Stimulated activated CD8-positive, alpha-beta memory T cell treated with anti-CD3 and anti-CD28 coated beads, Interleukin-7, amount 100 ng/mL, for 1 hour (primary cell): ENCODE data around the gene FBLIM1.

Experiments used
- DNase-seq, 2 donors: peaks; one replicate each; pipeline ENCODE4 v3.0.0-alpha.2; 2020; ENCODE audit warnings: low read depth in 2 of 2

FBLIM1 gene, protein sequence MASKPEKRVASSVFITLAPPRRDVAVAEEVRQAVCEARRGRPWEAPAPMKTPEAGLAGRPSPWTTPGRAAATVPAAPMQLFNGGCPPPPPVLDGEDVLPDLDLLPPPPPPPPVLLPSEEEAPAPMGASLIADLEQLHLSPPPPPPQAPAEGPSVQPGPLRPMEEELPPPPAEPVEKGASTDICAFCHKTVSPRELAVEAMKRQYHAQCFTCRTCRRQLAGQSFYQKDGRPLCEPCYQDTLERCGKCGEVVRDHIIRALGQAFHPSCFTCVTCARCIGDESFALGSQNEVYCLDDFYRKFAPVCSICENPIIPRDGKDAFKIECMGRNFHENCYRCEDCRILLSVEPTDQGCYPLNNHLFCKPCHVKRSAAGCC

DNA sequence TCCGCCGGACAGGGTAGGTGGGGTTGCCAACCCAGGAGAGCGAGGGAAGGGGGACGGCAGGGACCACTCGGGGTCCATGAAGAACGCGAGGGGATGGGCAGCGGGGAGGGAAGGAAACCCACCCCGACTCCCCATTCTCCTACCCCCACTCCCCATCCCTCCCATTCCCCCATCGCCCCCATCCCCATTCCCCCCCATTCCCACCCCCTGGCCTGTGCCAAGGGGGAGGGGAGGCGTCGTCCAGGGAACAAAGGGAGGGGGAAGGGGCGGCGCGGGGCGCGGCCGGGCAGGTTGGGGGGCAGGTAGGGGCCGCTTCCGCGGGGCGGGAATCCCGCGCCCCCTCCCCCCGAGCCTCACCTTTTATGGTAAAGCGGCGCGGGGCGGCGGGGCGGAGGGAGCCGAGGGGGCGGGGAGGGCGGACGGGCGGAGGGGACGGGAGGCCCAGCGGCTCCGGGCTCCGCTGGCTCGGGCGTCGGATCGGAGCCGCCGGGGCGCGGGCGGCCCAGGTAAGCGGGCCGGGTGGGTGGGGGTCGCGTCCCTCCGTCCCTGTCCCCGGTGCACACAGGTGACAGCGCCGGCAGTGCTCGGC, at the start of gene FBLIM1:
Gene FBLIM1 (plus strand): TSS at position 453 of the 589 bp plus-strand sequence. CDS start 6,189 bp downstream, outside the sequence.
- DNase-seq, result no peak

DNA sequence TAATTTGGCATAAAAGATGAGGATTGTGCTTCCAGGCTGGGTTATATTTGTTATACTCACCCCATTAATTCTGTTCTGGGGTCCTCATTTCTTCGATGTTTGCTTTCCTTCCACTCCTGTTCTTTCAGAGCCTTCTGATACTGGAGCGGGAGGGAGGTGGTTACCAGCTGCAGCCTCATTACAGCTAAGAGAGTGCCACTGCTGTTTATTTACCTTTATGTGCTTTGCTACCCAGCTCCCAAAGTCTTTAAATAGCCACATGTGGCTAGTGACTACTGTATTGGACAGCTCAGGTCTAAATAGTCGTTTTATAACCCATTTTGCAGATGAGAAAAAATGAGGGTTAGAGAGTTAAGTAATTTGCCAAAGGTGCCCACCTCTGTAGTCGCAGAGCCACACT, 49.4 kb upstream of the FBLIM1 start:
- DNase-seq, result no peak

DNA sequence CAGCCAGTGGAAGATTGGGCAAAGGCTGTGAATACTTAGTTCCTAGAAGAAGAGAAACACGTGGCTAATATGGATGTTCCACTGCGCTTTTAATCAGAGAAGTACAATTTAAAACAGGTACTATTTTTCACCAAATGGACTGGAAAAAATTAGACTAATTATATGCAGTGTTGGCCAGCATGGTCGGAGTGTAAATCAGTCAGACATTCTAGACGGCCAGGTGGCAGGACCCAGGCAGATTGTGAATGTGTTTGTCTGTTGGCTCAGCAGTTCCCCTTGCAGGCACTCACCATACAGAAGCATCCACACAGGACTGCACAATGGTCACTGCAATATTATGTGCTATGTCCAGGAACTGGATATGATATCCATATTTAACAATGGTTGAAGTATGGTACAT, 46.4 kb upstream of the FBLIM1 start:
- DNase-seq, result no peak

DNA sequence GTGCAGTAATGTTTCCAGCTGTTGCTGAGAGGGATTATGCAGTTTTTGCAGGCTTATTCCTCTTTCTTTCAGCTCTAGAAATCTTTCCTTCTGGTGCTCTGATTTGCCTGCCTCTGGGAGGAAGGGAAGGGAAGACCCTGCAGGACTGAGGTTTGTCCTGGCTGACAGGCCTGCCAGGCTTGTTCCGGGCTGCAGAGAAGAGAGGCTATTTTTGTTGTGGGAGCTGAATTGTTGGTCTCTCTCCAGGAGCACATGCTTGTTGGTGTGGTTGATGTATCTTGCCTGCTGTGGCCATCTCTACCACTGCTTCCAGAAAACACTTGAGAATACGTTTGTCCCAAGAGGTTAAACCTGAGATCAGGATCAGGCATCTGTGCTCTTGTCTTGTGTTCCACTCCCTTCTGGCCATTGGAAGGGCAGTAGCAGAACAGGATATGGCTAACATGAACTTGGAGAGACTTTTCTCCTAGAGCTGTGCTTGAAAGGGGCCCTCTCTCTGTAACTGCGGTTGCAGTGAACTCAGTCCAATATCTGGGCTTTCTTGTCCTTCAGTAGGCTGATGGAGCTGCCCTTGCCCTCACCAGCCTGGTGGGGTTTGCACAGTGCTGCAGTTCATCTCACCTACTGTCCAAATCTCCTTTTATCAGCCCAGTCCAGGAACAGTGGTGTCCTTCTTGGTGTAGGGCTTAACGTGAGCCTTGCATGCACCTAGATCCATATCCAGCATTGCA, 44.0 kb upstream of the FBLIM1 start:
- no peak for DNase-seq

DNA sequence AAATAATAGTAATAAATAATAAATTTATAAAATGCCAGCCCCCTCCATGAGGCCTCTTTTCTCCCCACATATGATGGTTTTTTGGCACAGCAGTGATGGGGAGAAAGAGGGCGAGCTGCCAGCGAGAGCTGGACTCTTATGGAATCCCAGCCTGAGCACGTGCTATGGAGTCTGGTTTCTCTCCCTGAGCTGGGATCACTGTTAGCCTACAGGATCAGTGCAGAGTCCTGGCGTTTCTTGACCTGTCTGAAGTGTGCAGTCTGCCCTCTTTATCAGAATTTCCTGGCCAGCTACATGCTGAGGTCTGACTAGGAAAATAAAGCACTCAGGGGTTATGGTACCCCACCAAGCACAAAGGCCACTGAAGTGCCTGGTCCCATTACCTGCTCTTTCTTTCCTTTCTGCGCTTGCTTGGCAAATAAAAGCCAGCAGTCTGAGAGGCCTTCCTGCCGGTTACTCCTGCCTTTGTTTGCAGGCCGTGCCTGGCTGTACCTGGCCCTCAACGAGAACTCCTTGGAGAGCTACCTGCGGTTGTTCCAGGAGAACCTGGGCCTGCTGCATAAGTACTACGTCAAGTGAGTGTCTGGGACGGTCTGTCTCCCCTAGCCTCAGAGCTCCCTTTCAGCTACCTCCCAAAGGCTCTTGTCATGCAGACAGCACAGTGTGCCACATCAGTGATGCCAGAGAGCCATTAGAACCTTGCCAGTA, 41.0 kb upstream of the FBLIM1 start:
- DNase-seq, result no peak

DNA sequence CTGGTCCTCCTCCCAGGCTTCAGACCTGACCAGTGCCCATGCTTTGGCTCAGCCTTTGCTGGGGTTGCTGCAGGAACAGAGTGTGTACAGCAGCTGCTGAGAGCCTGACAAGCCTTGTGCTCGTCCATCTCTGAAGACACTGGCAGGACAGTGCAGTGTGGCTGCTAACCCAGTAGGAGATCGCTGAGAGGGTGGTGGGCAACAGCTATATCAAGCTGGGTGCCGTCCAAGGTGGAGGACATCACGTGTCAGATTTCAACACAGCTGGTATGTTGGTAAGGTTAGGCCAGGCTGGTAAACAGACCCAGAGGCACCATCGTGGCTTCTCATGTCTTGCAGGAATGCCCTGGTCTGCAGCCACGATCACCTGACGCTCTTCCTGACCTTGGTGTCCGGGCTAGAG, 40.4 kb upstream of the FBLIM1 start:
- DNase-seq, result no peak

DNA sequence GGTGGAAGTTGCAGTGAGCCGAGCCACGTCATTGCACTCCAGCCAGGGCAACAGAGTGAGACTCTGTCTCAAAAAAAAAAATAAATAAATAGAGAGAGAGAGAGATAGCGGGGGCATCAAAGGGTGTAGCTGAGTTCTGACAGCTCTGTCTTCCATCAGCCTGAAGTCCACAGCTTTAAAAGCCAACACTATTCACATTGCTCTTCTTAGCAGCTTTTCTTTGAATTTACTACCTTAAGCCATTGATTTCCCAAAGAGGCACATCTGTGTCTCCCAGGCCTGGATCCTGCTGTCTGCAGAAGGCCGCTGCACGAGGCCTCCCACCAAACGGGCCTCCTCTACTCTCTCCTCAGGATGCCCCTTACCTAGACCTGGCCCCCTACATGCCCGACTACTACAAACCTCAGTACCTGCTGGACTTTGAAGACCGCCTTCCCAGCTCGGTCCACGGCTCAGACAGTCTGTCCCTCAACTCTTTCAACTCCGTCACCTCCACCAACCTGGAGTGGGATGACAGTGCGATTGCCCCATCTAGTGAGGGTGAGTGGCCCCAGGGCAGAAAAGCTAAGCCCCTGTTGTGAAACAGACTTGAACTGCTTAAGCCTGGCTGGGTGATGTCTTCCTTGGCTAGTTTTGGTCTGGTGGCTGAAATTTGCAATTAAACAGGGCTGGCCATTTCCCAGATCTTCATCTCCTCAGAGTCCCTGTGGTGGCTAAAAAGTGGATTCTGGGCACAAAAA, 39.0 kb upstream of the FBLIM1 start:
- DNase-seq, result no peak

DNA sequence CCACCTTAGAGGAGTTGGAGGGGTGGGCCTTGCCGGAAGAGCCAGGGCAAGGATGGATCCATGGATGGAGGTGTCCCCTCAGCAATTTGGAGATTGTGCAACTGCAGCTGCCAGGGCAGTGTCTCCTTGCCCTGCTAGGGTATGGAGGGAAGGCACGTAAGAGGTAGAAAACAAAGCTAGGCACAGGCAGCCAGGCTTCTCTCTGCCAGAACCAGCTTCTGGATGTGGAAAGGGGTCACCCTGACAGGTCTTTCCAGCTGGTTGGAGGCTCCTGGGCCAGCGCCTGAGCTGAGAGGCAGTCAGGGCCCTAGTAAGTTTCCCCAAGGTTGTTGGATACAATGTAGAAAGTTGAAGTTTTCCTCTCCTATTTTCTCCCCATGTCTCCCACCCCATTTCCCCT, 37.7 kb upstream of the FBLIM1 start:
- DNase-seq, result no peak

DNA sequence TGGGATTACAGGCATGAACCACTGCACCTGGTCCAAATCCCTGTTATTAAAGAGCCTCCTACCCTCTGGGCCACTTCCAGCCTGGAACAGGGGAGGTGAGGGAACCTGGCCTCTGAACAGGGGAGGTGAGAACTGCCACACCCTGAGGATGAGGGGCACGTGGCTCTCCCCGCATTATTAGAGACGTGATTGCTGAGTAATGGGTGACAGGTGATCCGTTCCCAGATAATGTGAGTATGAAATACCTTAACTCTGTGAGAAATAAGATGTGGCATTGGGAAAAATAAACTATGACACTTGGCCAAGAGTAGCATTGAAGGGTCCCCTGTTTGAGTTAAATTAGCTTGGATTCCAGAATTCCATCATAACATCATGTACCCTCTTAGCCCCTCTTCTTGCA, 36.2 kb upstream of the FBLIM1 start:
- no peak for DNase-seq

DNA sequence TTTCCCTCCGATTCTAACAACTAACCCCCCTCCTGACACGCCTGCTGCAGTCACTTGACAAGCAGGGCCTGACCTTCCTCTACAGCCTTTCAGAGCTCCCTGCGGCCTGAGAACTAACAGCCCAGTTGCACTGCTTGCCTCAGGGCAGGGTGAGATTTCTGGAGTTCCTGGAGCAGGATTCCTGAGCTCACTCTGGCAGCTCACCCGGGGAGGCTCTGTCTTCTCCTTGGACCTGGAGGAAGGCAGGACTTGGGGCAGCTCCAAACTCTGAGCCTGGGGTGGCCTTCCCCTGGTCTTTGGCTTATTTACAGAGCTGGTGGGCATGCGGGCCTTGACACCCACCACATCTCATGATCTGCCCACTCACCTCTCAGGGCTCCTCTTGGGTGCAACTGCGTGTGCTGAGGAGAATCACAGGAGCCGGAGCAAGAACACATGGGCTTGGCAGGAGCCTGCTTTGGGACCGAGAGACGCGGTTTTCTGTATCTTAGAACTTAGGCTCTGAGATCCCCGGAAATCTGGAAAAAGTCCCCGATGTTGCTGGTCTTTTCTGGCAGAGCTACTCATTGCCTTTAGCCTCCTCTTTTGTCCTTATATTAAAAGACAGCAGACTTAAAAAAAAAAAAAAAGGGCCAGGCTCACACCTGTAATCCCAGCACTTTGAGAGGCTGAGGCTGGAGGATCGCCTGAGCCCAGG, 35.6 kb upstream of the FBLIM1 start:
- no peak for DNase-seq

DNA sequence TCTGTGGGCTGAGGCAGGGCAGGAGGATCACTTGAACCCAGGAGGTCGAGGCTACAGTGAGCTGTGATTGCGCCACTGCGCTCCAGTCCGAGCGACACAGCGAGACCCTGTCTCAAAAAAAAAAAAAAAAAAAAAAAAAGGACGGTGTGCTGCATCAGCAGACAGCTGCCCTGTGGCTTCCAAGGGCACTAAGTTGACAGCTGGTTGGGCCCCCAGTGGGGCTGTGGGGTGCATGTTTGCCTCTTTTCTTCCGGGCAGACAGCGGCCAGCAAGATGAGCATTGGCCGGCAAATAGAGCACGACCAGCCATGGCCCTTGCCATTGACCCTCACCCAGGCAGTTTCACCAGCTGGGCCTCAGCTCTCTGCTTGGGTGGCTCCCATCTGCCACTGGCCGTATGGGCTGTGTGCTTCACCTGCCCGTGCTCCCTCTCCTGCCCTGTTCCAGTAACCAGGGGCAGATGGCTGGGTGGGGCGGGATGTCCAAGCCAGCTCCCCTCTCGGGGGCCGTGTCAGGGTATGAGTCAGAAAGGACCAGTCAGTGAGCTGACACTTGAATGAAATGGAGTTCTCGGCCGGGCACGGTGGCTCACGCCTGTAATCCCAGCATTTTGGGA, 34.9 kb upstream of the FBLIM1 start:
- DNase-seq, result no peak

DNA sequence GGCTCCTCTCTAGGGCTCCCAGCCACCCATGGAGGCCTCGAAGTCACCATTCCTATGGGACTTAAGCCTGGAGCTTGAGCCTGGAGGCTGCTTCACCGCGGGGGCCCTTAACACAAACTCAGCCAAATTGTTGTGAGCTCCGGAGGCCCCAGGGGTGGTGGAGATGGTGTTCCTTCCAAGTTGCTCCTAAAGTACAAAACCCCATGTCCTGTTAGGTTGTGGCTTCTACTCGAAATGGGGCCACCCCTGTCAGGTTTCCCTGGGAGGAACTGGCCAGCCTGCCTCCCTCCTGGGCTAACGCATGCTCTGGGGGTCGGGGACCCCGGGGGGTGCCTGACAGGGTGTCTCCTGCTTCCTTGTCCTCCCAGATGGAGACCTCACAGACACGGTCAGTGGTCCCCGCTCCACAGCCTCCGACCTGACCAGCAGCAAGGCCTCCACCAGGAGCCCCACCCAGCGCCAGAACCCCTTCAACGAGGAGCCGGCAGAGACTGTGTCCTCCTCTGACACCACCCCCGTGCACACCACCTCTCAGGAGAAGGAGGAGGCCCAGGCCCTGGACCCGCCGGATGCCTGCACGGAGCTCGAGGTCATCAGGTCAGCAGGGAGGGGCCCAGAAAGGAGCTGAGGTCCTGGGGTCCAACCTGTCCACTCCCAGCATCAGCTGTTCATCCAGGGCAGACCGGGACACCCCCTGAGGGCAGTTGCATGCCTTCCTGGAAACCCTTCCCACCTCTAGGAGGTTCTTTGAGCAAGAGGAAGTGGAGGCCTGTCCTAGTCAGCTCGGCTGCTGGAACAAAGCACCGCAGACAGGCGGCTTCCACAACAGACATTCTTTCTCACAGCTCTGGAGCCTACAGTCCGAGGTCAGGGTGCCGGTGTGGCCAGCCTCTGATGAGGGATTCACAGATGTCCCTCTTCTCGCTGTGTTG, 33.4 kb upstream of the FBLIM1 start:
- no peak for DNase-seq

DNA sequence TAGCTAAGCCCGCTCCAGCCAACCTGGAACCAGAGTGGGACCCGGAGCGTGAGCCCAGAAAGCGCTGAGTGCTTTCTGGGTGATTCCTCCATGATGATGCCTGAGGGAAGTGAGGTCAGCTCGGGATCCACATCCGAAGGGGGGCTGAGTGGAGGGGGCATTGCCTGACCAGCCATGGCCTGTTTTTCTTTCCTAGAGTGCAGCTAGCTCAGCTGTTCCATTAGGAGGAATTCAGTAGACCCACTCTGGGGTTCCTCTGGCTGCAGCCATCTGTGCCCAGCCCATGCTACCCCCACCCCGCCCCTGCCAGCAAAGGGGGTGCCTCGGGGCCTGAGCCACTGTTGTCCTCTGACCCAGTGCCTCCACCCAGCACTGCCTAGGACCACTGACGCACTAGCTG, 32.1 kb upstream of the FBLIM1 start:
- no peak for DNase-seq

DNA sequence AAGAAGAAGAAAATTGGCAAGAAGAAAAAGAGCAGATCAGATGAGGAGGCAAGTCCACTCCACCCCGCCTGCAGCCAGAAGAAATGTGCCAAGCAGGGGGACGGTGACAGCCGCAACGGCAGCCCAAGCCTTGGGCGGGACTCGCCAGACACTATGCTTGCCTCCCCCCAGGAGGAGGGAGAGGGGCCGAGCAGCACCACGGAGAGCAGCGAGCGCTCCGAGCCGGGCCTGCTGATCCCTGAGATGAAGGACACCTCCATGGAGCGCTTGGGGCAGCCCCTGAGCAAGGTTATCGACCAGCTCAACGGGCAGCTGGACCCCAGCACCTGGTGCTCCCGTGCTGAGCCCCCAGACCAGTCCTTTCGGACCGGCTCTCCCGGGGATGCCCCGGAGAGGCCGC, 31.6 kb upstream of the FBLIM1 start:
- DNase-seq, result no peak

DNA sequence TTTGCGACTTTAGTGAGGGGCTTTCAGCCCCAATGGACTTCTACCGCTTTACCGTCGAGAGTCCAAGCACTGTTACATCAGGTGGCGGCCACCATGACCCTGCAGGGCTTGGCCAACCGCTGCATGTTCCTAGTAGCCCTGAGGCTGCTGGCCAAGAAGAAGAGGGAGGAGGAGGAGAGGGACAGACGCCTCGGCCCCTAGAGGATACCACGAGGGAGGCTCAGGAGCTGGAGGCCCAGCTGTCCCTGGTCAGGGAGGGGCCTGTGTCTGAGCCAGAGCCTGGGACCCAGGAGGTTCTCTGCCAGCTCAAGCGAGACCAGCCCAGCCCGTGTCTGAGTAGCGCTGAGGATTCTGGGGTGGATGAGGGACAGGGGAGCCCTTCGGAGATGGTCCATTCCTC, 31.2 kb upstream of the FBLIM1 start:
- no peak for DNase-seq

DNA sequence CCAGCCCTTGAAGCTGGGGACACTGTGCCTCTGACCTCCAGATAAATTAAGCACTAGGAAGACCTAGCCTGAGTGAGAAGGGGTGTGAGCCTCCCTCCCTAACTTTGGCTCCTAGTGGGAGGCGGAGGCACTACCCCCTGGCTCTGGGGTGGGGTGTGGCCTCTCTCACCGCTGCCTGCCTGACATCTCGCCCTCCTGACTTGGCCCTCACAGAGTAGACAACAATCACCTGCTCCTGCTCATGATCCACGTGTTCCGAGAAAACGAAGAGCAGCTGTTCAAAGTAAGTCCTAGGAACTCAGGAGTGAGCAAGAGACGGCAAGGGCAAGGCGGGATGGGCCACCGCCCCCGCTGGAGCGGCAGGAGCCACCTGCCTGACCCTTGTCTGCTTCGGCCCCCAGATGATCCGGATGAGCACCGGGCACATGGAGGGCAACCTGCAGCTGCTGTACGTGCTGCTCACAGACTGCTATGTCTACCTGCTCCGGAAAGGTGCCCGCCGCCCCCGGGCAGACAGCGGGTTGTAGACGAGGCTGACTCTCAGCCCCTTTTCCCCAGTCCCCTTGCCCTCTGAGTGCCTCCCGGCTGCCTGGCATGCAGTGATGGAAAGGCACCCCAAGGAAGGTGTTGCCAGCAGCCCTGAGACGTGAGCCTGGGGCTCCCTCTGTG, 30.6 kb upstream of the FBLIM1 start:
- DNase-seq, result no peak

DNA sequence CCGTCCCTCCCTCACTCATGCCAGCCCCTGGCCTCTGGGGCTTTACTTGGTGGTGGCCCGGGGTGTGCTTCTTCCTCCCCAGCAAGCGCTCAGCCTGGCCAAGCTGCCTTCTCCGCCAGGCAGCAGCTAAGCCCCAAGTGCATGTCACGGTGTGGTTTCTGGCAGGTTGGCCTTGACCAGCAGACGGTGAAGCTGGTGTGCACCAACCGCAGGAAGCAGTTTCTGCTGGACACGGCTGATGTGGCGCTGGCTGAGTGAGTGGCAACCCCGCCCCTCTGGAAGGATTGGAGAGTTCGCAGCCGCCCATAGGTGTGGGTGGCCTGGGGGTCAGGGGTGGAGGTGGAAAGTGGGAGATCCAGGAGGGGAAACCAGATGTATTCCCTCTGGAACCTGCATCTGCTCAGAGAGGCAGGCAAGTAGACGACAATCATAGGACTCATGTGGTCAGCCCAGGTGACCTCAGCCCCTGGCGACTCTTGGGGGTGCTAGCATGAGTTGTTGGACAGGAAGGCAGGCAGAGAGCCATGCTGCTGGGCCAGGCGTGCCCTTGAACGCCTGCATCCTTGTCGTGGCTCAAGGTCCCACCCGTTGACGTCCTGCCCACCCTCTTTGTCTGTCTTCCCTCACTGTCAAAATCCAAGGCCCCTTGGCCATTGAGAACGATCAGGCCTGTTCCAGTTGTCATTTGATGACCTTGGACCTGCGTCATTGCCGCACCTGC, 29.5 kb upstream of the FBLIM1 start:
- no peak for DNase-seq

DNA sequence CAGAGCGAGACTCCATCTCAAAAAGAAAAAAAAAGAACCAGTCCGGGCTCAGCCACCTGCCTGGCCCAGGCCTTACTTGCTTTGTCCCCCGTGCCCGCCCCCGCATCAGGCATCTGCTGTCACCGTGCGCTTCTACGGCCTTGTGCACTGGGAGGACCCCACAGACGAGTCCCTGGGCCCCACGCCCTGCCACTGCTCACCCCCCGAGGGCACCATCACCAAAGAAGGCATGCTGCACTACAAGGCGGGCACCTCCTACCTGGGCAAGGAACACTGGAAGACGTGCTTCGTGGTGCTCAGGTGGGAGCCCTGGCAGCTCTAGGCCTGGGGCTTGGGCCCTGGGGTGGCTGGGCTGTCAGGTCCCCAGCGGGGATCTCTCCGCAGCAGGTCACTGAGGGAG, 28.2 kb upstream of the FBLIM1 start:
- DNase-seq, result no peak
